ENCODE measurements around the gene REXO4. TPM values are rescaled to one million over a fixed set of nuclear protein-coding genes. Genes with fewer than 3 reads are reported as not detected.

The REXO4 gene
- total and polyA plus RNA-seq, 9 of the 15 experiments (the other 6 are each of a cell fraction or from before 2014, with no cell fraction given) = 3.4 to 72.9 (median 31.1) TPM

DNA sequence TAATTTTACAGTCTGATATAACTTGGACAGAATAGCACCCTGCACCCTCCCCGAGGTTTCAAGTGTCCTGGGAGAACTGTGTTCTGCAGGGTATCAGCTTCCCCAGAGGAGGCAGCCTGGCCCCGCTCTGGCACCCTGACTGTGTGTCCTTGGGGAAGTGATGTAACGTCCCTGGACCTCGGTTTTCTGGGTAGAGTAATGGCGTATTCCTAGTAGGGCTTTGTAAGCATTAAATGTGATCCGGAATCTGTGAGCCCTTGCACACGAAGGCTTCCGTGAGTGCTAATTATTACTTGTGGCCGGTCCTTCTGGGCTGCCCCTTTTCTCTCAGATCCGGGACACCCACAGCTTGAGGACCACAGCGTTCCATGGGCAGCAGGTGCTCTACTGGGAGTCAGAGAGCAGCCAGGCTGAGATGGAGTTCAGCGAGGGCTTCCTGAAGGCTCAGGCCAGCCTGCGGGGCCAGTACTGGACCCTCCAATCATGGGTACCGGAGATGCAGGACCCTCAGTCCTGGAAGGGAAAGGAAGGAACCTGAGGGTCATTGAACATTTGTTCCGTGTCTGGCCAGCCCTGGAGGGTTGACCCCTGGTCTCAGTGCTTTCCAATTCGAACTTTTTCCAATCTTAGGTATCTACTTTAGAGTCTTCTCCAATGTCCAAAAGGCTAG, 41.0 kb upstream of the REXO4 start:
- FAIRE-seq (no peak), ATAC-seq (no peak), DNase-seq (ENCODE audit: extremely low read depth in 1 of 4, low spot score in 3 of 4) (no peak)
- Histone ChIP-seq H3K36me3 (ENCODE audit: control insufficient read depth, insufficient read depth, low read length) (no peaks in the 10 kb centered on the region), H3K4me1 (replicated peaks in 1 of 2; ENCODE audit: control insufficient read depth in 2 of 2, insufficient read depth in 2 of 2, low read length in 2 of 2) (peaks cover 5 to 45% of the 10 kb centered on the region in 2 experiments; a peak in 3 of 5 replicates), H4K20me1 (replicated peaks; ENCODE audit: control insufficient read depth, insufficient read depth, low read length) (peaks cover 34% of the 10 kb centered on the region), H3K27me3 (ENCODE audit: control insufficient read depth in 2 of 2, insufficient read depth in 2 of 2, low read length in 2 of 2) (peaks cover 24 to 77% of the 10 kb centered on the region in 2 experiments; a peak in 4 of 5 replicates), H3K79me2 (ENCODE audit: control insufficient read depth, insufficient read depth, low read length) (no peaks in the 10 kb centered on the region), H3K9me3 (replicated peaks; ENCODE audit: control insufficient read depth, insufficient read depth, low read depth, low read length) (no peaks in the 10 kb centered on the region), H3K9me1 (ENCODE audit: control insufficient read depth, insufficient read depth, low read length) (peaks cover 11% of the 10 kb centered on the region), H3K4me2 (ENCODE audit: insufficient read depth, low read length) (peak overlapping the region; percentile 90; the same call in 1 of the 2 replicates), H3K27ac (ENCODE audit: extremely low read depth, low read depth, low read length) (no peak overlapping the region), H3K4me3 (no peak overlapping the region), H2AFZ (ENCODE audit: low read depth, low read length) (no peak overlapping the region), H3K9ac (ENCODE audit: insufficient read depth in 1 of 2, low read depth in 2 of 2, low read length in 2 of 2) (peak overlapping the region in 1 of 2 experiments; percentile 59; a peak in 1 of 4 replicates)
- WGBS (ENCODE audit: insufficient coverage, low coverage, missing lambda C conversion rate) = 4% methylated on average over 14 of the region's 16 CpGs
- ChIA-PET POLR2A (interaction anchor here (0.5 to 1.9 kb wide), 6 partner anchors 14 to 108 kb away, joined by 3 to 14 read pairs (median 3); no protein-coding TSS in a partner anchor), CTCF (ENCODE audit: low intra/inter-chr PET ratio) (no interaction called here)
- no TSS peak for BruUV-seq (replicated peaks)
- in situ Hi-C loops (cut with MboI) (no loop called here), intact Hi-C loops (cut with micrococcal nuclease) (no loop called here)
- TF ChIP-seq ZZZ3 (IDR thresholded peaks at IDR 0.05) = no peak
- TF ChIP-seq, protein P1, sequence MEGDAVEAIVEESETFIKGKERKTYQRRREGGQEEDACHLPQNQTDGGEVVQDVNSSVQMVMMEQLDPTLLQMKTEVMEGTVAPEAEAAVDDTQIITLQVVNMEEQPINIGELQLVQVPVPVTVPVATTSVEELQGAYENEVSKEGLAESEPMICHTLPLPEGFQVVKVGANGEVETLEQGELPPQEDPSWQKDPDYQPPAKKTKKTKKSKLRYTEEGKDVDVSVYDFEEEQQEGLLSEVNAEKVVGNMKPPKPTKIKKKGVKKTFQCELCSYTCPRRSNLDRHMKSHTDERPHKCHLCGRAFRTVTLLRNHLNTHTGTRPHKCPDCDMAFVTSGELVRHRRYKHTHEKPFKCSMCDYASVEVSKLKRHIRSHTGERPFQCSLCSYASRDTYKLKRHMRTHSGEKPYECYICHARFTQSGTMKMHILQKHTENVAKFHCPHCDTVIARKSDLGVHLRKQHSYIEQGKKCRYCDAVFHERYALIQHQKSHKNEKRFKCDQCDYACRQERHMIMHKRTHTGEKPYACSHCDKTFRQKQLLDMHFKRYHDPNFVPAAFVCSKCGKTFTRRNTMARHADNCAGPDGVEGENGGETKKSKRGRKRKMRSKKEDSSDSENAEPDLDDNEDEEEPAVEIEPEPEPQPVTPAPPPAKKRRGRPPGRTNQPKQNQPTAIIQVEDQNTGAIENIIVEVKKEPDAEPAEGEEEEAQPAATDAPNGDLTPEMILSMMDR (IDR thresholded peaks at IDR 0.05 in 2 of 3, conservative IDR thresholded peaks at IDR 0.05 in 1 of 3; ENCODE audit: insufficient read depth in 2 of 3, low read depth in 1 of 3, low read length in 3 of 3) = 0 out of 6 replicates have a peak, but pooled peaks of 1 of the 3 experiments have one; percentile 11
- no peak for TF ChIP-seq CBFB (CRISPR knock-in tag; IDR thresholded peaks at IDR 0.05)
- TF ChIP-seq LCOR (CRISPR knock-in tag; IDR thresholded peaks at IDR 0.05) = no peak
- TF ChIP-seq CEBPG (CRISPR knock-in tag; IDR thresholded peaks at IDR 0.05) = peak; percentile 34; the same call in 1 of the 2 replicates
- no peak for TF ChIP-seq CEBPG (tag; conservative IDR thresholded peaks at IDR 0.05 in 1 of 2, IDR thresholded peaks at IDR 0.05 in 1 of 2)
- TF ChIP-seq, protein P2, sequence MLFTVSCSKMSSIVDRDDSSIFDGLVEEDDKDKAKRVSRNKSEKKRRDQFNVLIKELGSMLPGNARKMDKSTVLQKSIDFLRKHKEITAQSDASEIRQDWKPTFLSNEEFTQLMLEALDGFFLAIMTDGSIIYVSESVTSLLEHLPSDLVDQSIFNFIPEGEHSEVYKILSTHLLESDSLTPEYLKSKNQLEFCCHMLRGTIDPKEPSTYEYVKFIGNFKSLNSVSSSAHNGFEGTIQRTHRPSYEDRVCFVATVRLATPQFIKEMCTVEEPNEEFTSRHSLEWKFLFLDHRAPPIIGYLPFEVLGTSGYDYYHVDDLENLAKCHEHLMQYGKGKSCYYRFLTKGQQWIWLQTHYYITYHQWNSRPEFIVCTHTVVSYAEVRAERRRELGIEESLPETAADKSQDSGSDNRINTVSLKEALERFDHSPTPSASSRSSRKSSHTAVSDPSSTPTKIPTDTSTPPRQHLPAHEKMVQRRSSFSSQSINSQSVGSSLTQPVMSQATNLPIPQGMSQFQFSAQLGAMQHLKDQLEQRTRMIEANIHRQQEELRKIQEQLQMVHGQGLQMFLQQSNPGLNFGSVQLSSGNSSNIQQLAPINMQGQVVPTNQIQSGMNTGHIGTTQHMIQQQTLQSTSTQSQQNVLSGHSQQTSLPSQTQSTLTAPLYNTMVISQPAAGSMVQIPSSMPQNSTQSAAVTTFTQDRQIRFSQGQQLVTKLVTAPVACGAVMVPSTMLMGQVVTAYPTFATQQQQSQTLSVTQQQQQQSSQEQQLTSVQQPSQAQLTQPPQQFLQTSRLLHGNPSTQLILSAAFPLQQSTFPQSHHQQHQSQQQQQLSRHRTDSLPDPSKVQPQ (CRISPR knock-in tag; IDR thresholded peaks at IDR 0.05; ENCODE audit: borderline replicate concordance) = no peak
- TF ChIP-seq, protein P3, sequence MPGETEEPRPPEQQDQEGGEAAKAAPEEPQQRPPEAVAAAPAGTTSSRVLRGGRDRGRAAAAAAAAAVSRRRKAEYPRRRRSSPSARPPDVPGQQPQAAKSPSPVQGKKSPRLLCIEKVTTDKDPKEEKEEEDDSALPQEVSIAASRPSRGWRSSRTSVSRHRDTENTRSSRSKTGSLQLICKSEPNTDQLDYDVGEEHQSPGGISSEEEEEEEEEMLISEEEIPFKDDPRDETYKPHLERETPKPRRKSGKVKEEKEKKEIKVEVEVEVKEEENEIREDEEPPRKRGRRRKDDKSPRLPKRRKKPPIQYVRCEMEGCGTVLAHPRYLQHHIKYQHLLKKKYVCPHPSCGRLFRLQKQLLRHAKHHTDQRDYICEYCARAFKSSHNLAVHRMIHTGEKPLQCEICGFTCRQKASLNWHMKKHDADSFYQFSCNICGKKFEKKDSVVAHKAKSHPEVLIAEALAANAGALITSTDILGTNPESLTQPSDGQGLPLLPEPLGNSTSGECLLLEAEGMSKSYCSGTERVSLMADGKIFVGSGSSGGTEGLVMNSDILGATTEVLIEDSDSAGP (CRISPR knock-in tag; IDR thresholded peaks at IDR 0.05) = no peak
- TF ChIP-seq ZNF778 (CRISPR knock-in tag; IDR thresholded peaks at IDR 0.05) = no peak
- TF ChIP-seq, protein P4, sequence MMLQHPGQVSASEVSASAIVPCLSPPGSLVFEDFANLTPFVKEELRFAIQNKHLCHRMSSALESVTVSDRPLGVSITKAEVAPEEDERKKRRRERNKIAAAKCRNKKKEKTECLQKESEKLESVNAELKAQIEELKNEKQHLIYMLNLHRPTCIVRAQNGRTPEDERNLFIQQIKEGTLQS (IDR thresholded peaks at IDR 0.05) = no peak
- TF ChIP-seq, protein P4 (CRISPR knock-in tag; conservative IDR thresholded peaks at IDR 0.05) = no peak
- TF ChIP-seq TEAD4 (IDR thresholded peaks at IDR 0.05; ENCODE audit: low read length) = no peak
- no peak for TF ChIP-seq TEAD4 (CRISPR knock-in tag; IDR thresholded peaks at IDR 0.05; ENCODE audit: borderline replicate concordance)
- no peak for TF ChIP-seq ZNF696 (CRISPR knock-in tag; conservative IDR thresholded peaks at IDR 0.05)
